Measurements from ENCODE around the gene AKIP1. TPM values are rescaled to one million over a fixed set of nuclear protein-coding genes. Genes with fewer than 3 reads are reported as not detected.

AKIP1 gene
- total and polyA plus RNA-seq, 4 donors = 9.3 to 12.3 (median 9.9) TPM

- Histone ChIP-seq H3K4me3 (ENCODE audit: low read depth in 1 of 3, low read length in 3 of 3) (peak overlapping the region; percentile 52 to 90 (median 80)), H3K9me3 (ENCODE audit: control insufficient read depth in 4 of 4, low read length in 3 of 4) (no peaks in the 10 kb centered on the region), H3K27ac (ENCODE audit: low read depth in 1 of 2, low read length in 2 of 2) (peak overlapping the region in 1 of 2 donors; percentile 51), H3K27me3 (ENCODE audit: control insufficient read depth in 4 of 4, insufficient read depth in 4 of 4, low read length in 3 of 4) (no peaks in the 10 kb centered on the region), H3K36me3 (ENCODE audit: control insufficient read depth in 4 of 4, insufficient read depth in 3 of 4, low read depth in 1 of 4, low read length in 3 of 4) (no peaks in the 10 kb centered on the region), H3K9ac (ENCODE audit: low read depth in 1 of 2, low read length in 2 of 2) (no peak overlapping the region), H3K4me1 (ENCODE audit: control insufficient read depth in 4 of 4, insufficient read depth in 4 of 4, low read length in 3 of 4) (peaks cover 0 to 9% (median 7%) of the 10 kb centered on the region in 4 donors)
- WGBS = 1% methylated on average over 81 of the region's 81 CpGs
- peak; percentile 41 for DNase-seq (ENCODE audit: low spot score)
- TF ChIP-seq ATF3 (IDR thresholded peaks at IDR 0.05) (no peak), JUND (IDR thresholded peaks at IDR 0.05) (no peak), GABPA (IDR thresholded peaks at IDR 0.05 in 1 of 2, conservative IDR thresholded peaks at IDR 0.05 in 1 of 2) (no peak), FOXA1 (IDR thresholded peaks at IDR 0.05) (no peak)
Measured at GRCh38 chr11:8870411-8871170, 40.4 kb upstream of the AKIP1 start.

- peak; percentile 33 for DNase-seq (ENCODE audit: low spot score)
- peak overlapping the region in 2 of 3 donors; percentile 80 to 90 for H3K4me3 ChIP-seq (ENCODE audit: low read depth in 1 of 3, low read length in 3 of 3)
- H3K9me3 ChIP-seq (ENCODE audit: control insufficient read depth in 4 of 4, low read length in 3 of 4) = no peaks in the 10 kb centered on the region
- no peaks in the 10 kb centered on the region for H3K27me3 ChIP-seq (ENCODE audit: control insufficient read depth in 4 of 4, insufficient read depth in 4 of 4, low read length in 3 of 4)
- TF ChIP-seq ZBTB33 (IDR thresholded peaks at IDR 0.05) (no peak), EGR1 (IDR thresholded peaks at IDR 0.05; ENCODE audit: low read depth in 2 of 2) (no peak), SP1 (IDR thresholded peaks at IDR 0.05) (peak; percentile 8), HNF4A (conservative IDR thresholded peaks at IDR 0.05) (no peak), ATF3 (IDR thresholded peaks at IDR 0.05) (no peak), RAD21 (IDR thresholded peaks at IDR 0.05) (peak in 1 of 2 donors; percentile 23)
- 7% methylated on average over 27 of the region's 27 CpGs for WGBS
- peaks cover 0 to 9% (median 7%) of the 10 kb centered on the region in 4 donors for H3K4me1 ChIP-seq (ENCODE audit: control insufficient read depth in 4 of 4, insufficient read depth in 4 of 4, low read length in 3 of 4)
- no peaks in the 10 kb centered on the region for H3K36me3 ChIP-seq (ENCODE audit: control insufficient read depth in 4 of 4, insufficient read depth in 3 of 4, low read depth in 1 of 4, low read length in 3 of 4)
- H3K27ac ChIP-seq (ENCODE audit: low read depth in 1 of 2, low read length in 2 of 2) = peak overlapping the region in 1 of 2 donors; percentile 51
- no peak overlapping the region for H3K9ac ChIP-seq (ENCODE audit: low read depth in 1 of 2, low read length in 2 of 2)
Measured at GRCh38 chr11:8871171-8871775, 39.7 kb upstream of the AKIP1 start.

GRCh38 chr11:8871962-8872361 is 39.0 kb upstream of the AKIP1 start:
- no peak overlapping the region for H3K9ac ChIP-seq (ENCODE audit: low read depth in 1 of 2, low read length in 2 of 2)
- no peak for DNase-seq (ENCODE audit: low spot score)
- H3K36me3 ChIP-seq (ENCODE audit: control insufficient read depth in 4 of 4, insufficient read depth in 3 of 4, low read depth in 1 of 4, low read length in 3 of 4) = no peaks in the 10 kb centered on the region
- H3K27me3 ChIP-seq (ENCODE audit: control insufficient read depth in 4 of 4, insufficient read depth in 4 of 4, low read length in 3 of 4) = no peaks in the 10 kb centered on the region
- 94% methylated on average over 6 of the region's 6 CpGs for WGBS
- H3K27ac ChIP-seq (ENCODE audit: low read depth in 1 of 2, low read length in 2 of 2) = no peak overlapping the region
- H3K4me3 ChIP-seq (ENCODE audit: low read depth in 1 of 3, low read length in 3 of 3) = no peak overlapping the region
- H3K9me3 ChIP-seq (ENCODE audit: control insufficient read depth in 4 of 4, low read length in 3 of 4) = no peaks in the 10 kb centered on the region
- peaks cover 0 to 9% (median 7%) of the 10 kb centered on the region in 4 donors for H3K4me1 ChIP-seq (ENCODE audit: control insufficient read depth in 4 of 4, insufficient read depth in 4 of 4, low read length in 3 of 4)
- TF ChIP-seq ZBTB33 (IDR thresholded peaks at IDR 0.05) (no peak), REST (IDR thresholded peaks at IDR 0.05) (no peak), FOXA2 (IDR thresholded peaks at IDR 0.05) (no peak), SP1 (IDR thresholded peaks at IDR 0.05) (no peak), MAX (IDR thresholded peaks at IDR 0.05) (no peak), FOXA1 (IDR thresholded peaks at IDR 0.05) (no peak), CTCF (IDR thresholded peaks at IDR 0.05; ENCODE audit: low read depth, low read length, missing input control) (no peak), RXRA (IDR thresholded peaks at IDR 0.05) (no peak), ATF3 (IDR thresholded peaks at IDR 0.05) (no peak)
